HepG2 (cell line): ENCODE results near the gene ANO9. TPM values are rescaled to one million over a fixed set of nuclear protein-coding genes. Genes with fewer than 3 reads are reported as not detected.

Experiments used
- ATF1 ChIP-seq: IDR thresholded peaks from 2 replicates; pipeline ENCODE4 v1.6.1; 2016; ENCODE audit warnings: mild to moderate bottlenecking, control low read depth
- FOSL1 ChIP-seq: sonication (generic); formaldehyde crosslinking; IDR thresholded peaks from 2 replicates; pipeline ENCODE4 v1.9.0; 2021; ENCODE audit warnings: missing genetic modification reagents, borderline replicate concordance
- FOXP4 ChIP-seq: sonication (generic); formaldehyde crosslinking; IDR thresholded peaks from 2 replicates; pipeline ENCODE4 v1.4.0; 2020; ENCODE audit warnings: missing genetic modification reagents
- GZF1 ChIP-seq: sonication (generic); formaldehyde crosslinking; IDR thresholded peaks from 2 replicates; pipeline ENCODE4 v1.5.1; 2020; ENCODE audit warnings: mild to moderate bottlenecking, missing genetic modification reagents
- KDM6A ChIP-seq: IDR thresholded peaks from 2 replicates; pipeline ENCODE4 v1.6.1; 2016; ENCODE audit warnings: low read depth
- MTERF4 ChIP-seq: sonication (generic); formaldehyde crosslinking; IDR thresholded peaks from 2 replicates; pipeline ENCODE4 v1.8.0; 2023; ENCODE audit warnings: mild to moderate bottlenecking, missing genetic modification reagents
- PAF1 ChIP-seq: IDR thresholded peaks from 2 replicates; pipeline ENCODE4 v1.6.1; 2016; ENCODE audit warnings: missing genetic modification reagents, missing compliant biosample characterization
- SP140L ChIP-seq: sonication (generic); formaldehyde crosslinking; IDR thresholded peaks from 2 replicates; pipeline ENCODE4 v1.4.0; 2020; ENCODE audit warnings: missing genetic modification reagents, borderline replicate concordance
- STAT6 ChIP-seq: sonication (generic); formaldehyde crosslinking; IDR thresholded peaks from 2 replicates; pipeline ENCODE4 v1.4.0; 2020; ENCODE audit warnings: missing genetic modification reagents, mild to moderate bottlenecking, borderline replicate concordance
- ZBTB34 ChIP-seq: sonication (generic); formaldehyde crosslinking; IDR thresholded peaks from 2 replicates; pipeline ENCODE4 v1.8.0; 2022; ENCODE audit warnings: mild to moderate bottlenecking, missing genetic modification reagents
- ZC3H13 ChIP-seq: sonication (generic); formaldehyde crosslinking; IDR thresholded peaks from 2 replicates; pipeline ENCODE4 v1.8.1; 2023; ENCODE audit warnings: mild to moderate bottlenecking, missing genetic modification reagents, moderate library complexity
- ZFP37 ChIP-seq: sonication (generic); formaldehyde crosslinking; IDR thresholded peaks from 2 replicates; pipeline ENCODE4 v1.4.0; 2020; ENCODE audit warnings: missing genetic modification reagents, borderline replicate concordance
- ZFP90 ChIP-seq: sonication (generic); formaldehyde crosslinking; IDR thresholded peaks from 2 replicates; pipeline ENCODE4 v1.8.0; 2022; ENCODE audit warnings: missing genetic modification reagents, mild to moderate bottlenecking, inconsistent platforms, borderline replicate concordance
- ZNF18 ChIP-seq: sonication (generic); formaldehyde crosslinking; IDR thresholded peaks from 2 replicates; pipeline ENCODE4 v1.8.0; 2022; ENCODE audit warnings: mild to moderate bottlenecking, missing genetic modification reagents; ENCODE audit not compliant: insufficient replicate concordance
- ZNF512B ChIP-seq: sonication (generic); formaldehyde crosslinking; IDR thresholded peaks from 2 replicates; pipeline ENCODE4 v1.5.1; 2020; ENCODE audit warnings: missing genetic modification reagents, mild to moderate bottlenecking, borderline replicate concordance
- ZSCAN31 ChIP-seq: sonication (generic); formaldehyde crosslinking; IDR thresholded peaks from 2 replicates; pipeline ENCODE4 v1.5.0; 2020; ENCODE audit warnings: low read depth, mild to moderate bottlenecking, missing genetic modification reagents
- polyA plus RNA-seq, 8 experiments: library from polyadenylated mRNA; depleted of rRNA in 3 of 8; stranded (reverse) in 7 of 8; unstranded in 1 of 8; fragments of >200 nt; fragmentation: Illumina TruSeq in 4 of 8; extraction: Trizol in 4 of 8; gene quantifications; 2 replicates each; pipeline versions ENCODE4 v1.2.1 to v1.2.3, GENCODE V29; 2011 to 2016; ENCODE audit warnings: low read depth in 4 of 8, missing spikeins in 1 of 8, mixed read lengths in 1 of 8; ENCODE audit not compliant: insufficient read depth in 1 of 8
- total RNA-seq, 5 experiments: library from RNA; depleted of rRNA; stranded (reverse); fragments of >200 nt; fragmentation: Illumina TruSeq; extraction: Trizol; gene quantifications; 2 replicates each; pipeline ENCODE4 v1.2.3, GENCODE V29; 2016; ENCODE audit warnings: low read depth in 1 of 5

The ANO9 gene
- total and polyA plus RNA-seq, 2 of the 13 experiments (the other 11 are each of a cell fraction or from before 2014, with no cell fraction given), result 8.9 to 14.3 TPM

GRCh38 chr11:394034-394857 lies 47.6 kb downstream of the ANO9 start, which contains the start of gene PKP3 (continued):
- no peak for TF ChIP-seq FOXP4
- TF ChIP-seq ZBTB34 (CRISPR knock-in tag), result no peak
- TF ChIP-seq MTERF4 (CRISPR knock-in tag), result no peak; the same call in 1 of the 2 replicates
- TF ChIP-seq STAT6 (CRISPR knock-in tag), result no peak
- no peak for TF ChIP-seq ZNF512B
- peak; percentile 52 for TF ChIP-seq ZSCAN31
- no peak for TF ChIP-seq SP140L (CRISPR knock-in tag)
- no peak for TF ChIP-seq ATF1 (CRISPR knock-in tag)
- no peak for TF ChIP-seq GZF1 (CRISPR knock-in tag)
- TF ChIP-seq ZFP90, result no peak
- no peak for TF ChIP-seq ZFP37 (CRISPR knock-in tag)
- peak; percentile 51; the same call in 1 of the 2 replicates for TF ChIP-seq ZC3H13
- TF ChIP-seq ZNF18 (CRISPR knock-in tag), result no peak
- TF ChIP-seq PAF1, result no peak
- no peak for TF ChIP-seq FOSL1 (CRISPR knock-in tag)
- no peak for TF ChIP-seq KDM6A (CRISPR knock-in tag)
